Neural progenitor cell (in vitro differentiated cells): ENCODE data around the gene GMPR. TPM values are rescaled to one million over a fixed set of nuclear protein-coding genes. Genes with fewer than 3 reads are reported as not detected.

ENCODE experiments used
- DNase-seq: peaks from one replicate; pipeline ENCODE4 v3.0.0-alpha.2; 2016; ENCODE audit warnings: low spot score
- H2AFZ ChIP-seq: fragments of 200-600 bp; sonication (generic); replicated peaks from 2 replicates; pipeline ENCODE4 v1.6.1; 2016; ENCODE audit warnings: antibody characterized with exemption
- H3F3A ChIP-seq: fragments of 200-600 bp; sonication (generic); 2 replicates; pipeline ENCODE4 v1.6.1; 2016; ENCODE audit warnings: antibody characterized with exemption, low read depth
- H3K27ac ChIP-seq: fragments of 200-600 bp; sonication (generic); 2 replicates; pipeline ENCODE4 v1.5.1; 2016; ENCODE audit warnings: mild to moderate bottlenecking
- H3K27me3 ChIP-seq: fragments of 200-600 bp; sonication (generic); 2 replicates; pipeline ENCODE4 v1.6.1; 2016; ENCODE audit warnings: mild to moderate bottlenecking, moderate library complexity
- H3K36me3 ChIP-seq: fragments of 200-600 bp; sonication (generic); 2 replicates; pipeline ENCODE4 v1.5.1; 2016
- H3K4me1 ChIP-seq: fragments of 200-600 bp; sonication (generic); 2 replicates; pipeline ENCODE4 v1.6.1; 2016; ENCODE audit warnings: mixed run types
- H3K4me2 ChIP-seq: fragments of 200-600 bp; sonication (generic); 2 replicates; pipeline ENCODE4 v1.6.1; 2016
- H3K4me3 ChIP-seq: fragments of 200-600 bp; sonication (generic); 2 replicates; pipeline ENCODE4 v1.5.1; 2016
- H3K79me2 ChIP-seq: fragments of 200-600 bp; sonication (generic); 2 replicates; pipeline ENCODE4 v1.6.1; 2016; ENCODE audit warnings: low read depth
- H3K9ac ChIP-seq: fragments of 200-600 bp; sonication (generic); 2 replicates; pipeline ENCODE4 v1.6.1; 2016
- H3K9me3 ChIP-seq: fragments of 200-600 bp; sonication (generic); 2 replicates; pipeline ENCODE4 v1.5.1; 2016; ENCODE audit warnings: low read depth
- H4K20me1 ChIP-seq: fragments of 200-600 bp; sonication (generic); 2 replicates; pipeline ENCODE4 v1.6.1; 2016; ENCODE audit warnings: low read depth
- H3K27ac Mint-ChIP-seq: 3 replicates; pipeline ENCODE4 v1.8.0; 2021; ENCODE audit warnings: mixed read lengths
- H3K27me3 Mint-ChIP-seq: 2 replicates; pipeline ENCODE4 v1.8.0; 2022; ENCODE audit warnings: low read depth, mild to moderate bottlenecking, inconsistent platforms, moderate library complexity, mixed read lengths; ENCODE audit not compliant: insufficient read depth
- H3K36me3 Mint-ChIP-seq: 3 replicates; pipeline ENCODE4 v1.8.0; 2021; ENCODE audit warnings: mixed read lengths
- H3K4me1 Mint-ChIP-seq: 3 replicates; pipeline ENCODE4 v1.8.0; 2021; ENCODE audit warnings: mixed read lengths
- H3K4me3 Mint-ChIP-seq: 3 replicates; pipeline ENCODE4 v1.8.0; 2021; ENCODE audit warnings: mild to moderate bottlenecking, moderate library complexity, mixed read lengths
- H3K9me3 Mint-ChIP-seq: 3 replicates; pipeline ENCODE4 v1.8.0; 2020; ENCODE audit warnings: mixed read lengths
- EZH2 ChIP-seq: fragments of 200-600 bp; sonication (generic); IDR thresholded peaks from 2 replicates; pipeline ENCODE4 v1.6.1; 2017; ENCODE audit warnings: antibody characterized with exemption, mild to moderate bottlenecking, moderate library complexity
- EZH2phosphoT487 ChIP-seq: fragments of 200-600 bp; sonication (generic); IDR thresholded peaks from 2 replicates; pipeline ENCODE4 v1.6.1; 2017; ENCODE audit warnings: antibody characterized with exemption
- total RNA-seq: library from RNA; depleted of rRNA; stranded (reverse); fragments of >200 nt; gene quantifications from 2 replicates; pipeline ENCODE4 v1.2.3, GENCODE V29; 2015; ENCODE audit warnings: low replicate concordance
- TF ChIP-seq, protein P1 (sequence below): fragments of 200-600 bp; sonication (generic); IDR thresholded peaks from 2 replicates; pipeline ENCODE4 v1.5.1; 2017; ENCODE audit warnings: antibody characterized with exemption, mild to moderate bottlenecking

Gene GMPR
- total RNA-seq, 1 donor from 2014 or later = not detected

DNA sequence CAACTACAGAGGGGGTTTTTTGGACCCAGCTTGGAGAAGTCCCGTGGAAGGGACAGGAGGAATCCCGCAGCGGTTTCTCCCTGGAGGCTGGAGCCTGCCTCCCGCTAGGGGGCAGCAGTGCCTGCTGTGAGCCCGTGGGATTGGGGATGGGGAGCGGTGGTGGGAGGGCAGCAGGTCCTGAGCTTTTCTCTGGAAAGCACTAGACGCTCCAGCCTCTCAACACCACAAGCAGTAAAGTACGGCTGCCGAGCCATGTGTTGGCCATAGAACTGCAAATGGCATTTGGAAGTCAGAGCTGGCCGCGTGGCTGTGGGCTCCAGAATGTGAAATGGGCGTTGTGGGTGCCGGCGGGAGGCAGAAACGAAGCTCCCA is 47.8 kb downstream of the GMPR start:
- peak; percentile 81 for DNase-seq
- Histone ChIP-seq H3K4me3 (no peak overlapping the region), H4K20me1 (no peaks in the 10 kb centered on the region), H3K27ac (no peak overlapping the region), H3F3A (no peaks in the 10 kb centered on the region), H3K79me2 (no peaks in the 10 kb centered on the region), H2AFZ (peak overlapping the region; percentile 93), H3K4me2 (no peak overlapping the region), H3K36me3 (no peaks in the 10 kb centered on the region), H3K27me3 (no peaks in the 10 kb centered on the region), H3K4me1 (no peaks in the 10 kb centered on the region), H3K9me3 (no peaks in the 10 kb centered on the region), H3K9ac (no peak overlapping the region)
- Mint-ChIP-seq H3K36me3 (no peaks in the 10 kb centered on the region), H3K27me3 (no peaks in the 10 kb centered on the region), H3K9me3 (no peaks in the 10 kb centered on the region), H3K4me1 (peaks cover 6% of the 10 kb centered on the region), H3K4me3 (no peak overlapping the region), H3K27ac (no peak overlapping the region)
- no peak for TF ChIP-seq EZH2
- TF ChIP-seq, protein P1, sequence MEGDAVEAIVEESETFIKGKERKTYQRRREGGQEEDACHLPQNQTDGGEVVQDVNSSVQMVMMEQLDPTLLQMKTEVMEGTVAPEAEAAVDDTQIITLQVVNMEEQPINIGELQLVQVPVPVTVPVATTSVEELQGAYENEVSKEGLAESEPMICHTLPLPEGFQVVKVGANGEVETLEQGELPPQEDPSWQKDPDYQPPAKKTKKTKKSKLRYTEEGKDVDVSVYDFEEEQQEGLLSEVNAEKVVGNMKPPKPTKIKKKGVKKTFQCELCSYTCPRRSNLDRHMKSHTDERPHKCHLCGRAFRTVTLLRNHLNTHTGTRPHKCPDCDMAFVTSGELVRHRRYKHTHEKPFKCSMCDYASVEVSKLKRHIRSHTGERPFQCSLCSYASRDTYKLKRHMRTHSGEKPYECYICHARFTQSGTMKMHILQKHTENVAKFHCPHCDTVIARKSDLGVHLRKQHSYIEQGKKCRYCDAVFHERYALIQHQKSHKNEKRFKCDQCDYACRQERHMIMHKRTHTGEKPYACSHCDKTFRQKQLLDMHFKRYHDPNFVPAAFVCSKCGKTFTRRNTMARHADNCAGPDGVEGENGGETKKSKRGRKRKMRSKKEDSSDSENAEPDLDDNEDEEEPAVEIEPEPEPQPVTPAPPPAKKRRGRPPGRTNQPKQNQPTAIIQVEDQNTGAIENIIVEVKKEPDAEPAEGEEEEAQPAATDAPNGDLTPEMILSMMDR = peak; percentile 86

DNA sequence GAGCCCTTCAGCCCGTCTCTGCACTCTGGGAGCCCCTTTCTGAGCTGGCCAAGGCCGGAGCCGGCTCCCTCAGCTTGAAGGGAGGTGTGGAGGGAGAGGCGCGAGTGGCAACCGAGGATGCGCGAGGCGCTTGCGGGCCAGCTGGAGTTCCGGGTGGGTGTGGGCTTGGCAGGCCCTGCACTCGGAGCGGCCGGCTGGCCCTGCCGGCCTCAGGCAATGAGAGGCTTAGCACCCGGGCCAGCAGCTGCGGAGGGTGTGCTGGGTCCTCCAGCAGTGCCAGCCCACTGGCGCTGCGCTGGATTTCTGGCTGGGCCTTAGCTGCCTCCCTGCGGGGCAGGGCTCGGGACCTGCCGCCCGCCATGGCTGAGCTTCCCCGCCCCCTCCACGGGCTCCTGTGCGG is 49.8 kb downstream of the GMPR start:
- Mint-ChIP-seq H3K9me3 (no peaks in the 10 kb centered on the region), H3K27ac (no peak overlapping the region), H3K36me3 (no peaks in the 10 kb centered on the region), H3K27me3 (no peaks in the 10 kb centered on the region), H3K4me3 (no peak overlapping the region), H3K4me1 (peaks cover 6% of the 10 kb centered on the region)
- Histone ChIP-seq H3K79me2 (no peaks in the 10 kb centered on the region), H2AFZ (no peak overlapping the region), H3K4me3 (no peak overlapping the region), H3K9me3 (no peaks in the 10 kb centered on the region), H3K36me3 (no peaks in the 10 kb centered on the region), H4K20me1 (no peaks in the 10 kb centered on the region), H3K4me2 (no peak overlapping the region), H3F3A (no peaks in the 10 kb centered on the region), H3K27me3 (no peaks in the 10 kb centered on the region), H3K27ac (no peak overlapping the region), H3K9ac (no peak overlapping the region), H3K4me1 (no peaks in the 10 kb centered on the region)
- TF ChIP-seq EZH2phosphoT487 (no peak), EZH2 (no peak)
- TF ChIP-seq, protein P1 = no peak
- DNase-seq = no peak

DNA sequence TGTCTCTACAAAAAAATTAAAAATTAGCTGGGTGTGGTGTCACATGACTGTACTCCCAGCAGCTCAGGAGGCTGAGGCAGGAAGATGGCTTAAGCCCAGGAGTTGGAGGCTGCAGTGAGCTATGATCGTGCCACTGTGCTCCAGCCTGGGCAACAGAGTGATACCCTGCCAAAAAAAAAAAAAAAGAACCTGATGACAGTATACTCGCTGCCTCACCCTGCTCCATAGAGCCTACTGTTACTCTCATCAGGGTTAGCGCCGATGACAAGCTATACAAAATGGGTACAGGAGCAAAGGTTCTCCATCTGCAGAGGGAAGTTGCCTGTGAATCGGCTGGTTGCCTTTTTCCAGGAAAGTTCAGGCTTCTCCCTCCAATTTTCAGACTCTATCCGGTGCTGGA is 53.4 kb downstream of the GMPR start:
- no peak overlapping the region for H3K27ac ChIP-seq
- H3K27me3 ChIP-seq = no peaks in the 10 kb centered on the region
- H3K79me2 ChIP-seq = no peaks in the 10 kb centered on the region
- H4K20me1 ChIP-seq = no peaks in the 10 kb centered on the region
- no peak for DNase-seq
- H3K9ac ChIP-seq = no peak overlapping the region
- Mint-ChIP-seq H3K4me1 (peaks cover 6% of the 10 kb centered on the region), H3K27me3 (no peaks in the 10 kb centered on the region), H3K36me3 (peaks cover 2% of the 10 kb centered on the region), H3K9me3 (no peaks in the 10 kb centered on the region), H3K27ac (no peak overlapping the region), H3K4me3 (no peak overlapping the region)
- H3K9me3 ChIP-seq = no peaks in the 10 kb centered on the region
- peaks cover 3% of the 10 kb centered on the region for H3K4me1 ChIP-seq
- H2AFZ ChIP-seq = no peak overlapping the region
- no peaks in the 10 kb centered on the region for H3K36me3 ChIP-seq
- no peak overlapping the region for H3K4me3 ChIP-seq
- TF ChIP-seq EZH2phosphoT487 (no peak), EZH2 (no peak)
- TF ChIP-seq, protein P1 = no peak
- H3F3A ChIP-seq = no peaks in the 10 kb centered on the region
- H3K4me2 ChIP-seq = no peak overlapping the region

DNA sequence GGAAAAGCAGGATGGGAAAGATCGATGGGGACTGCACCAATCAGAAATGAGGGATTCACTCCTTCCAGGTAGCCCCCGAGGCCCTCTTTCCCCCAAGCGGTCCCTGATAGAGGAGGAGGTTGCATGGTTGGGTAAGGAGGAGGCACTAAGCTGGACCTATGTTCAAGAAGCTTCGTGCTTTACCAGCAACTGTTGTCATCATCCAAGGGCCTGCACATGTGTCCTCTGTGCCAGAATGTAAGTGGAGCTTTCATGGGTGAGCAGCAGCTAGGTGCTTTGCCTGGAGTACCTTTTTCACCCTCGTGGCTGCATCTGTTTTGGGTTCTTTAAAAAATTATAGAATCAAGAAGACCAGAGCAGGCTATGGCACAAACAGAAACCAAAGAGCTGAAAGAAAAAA is 54.0 kb downstream of the GMPR start:
- H3K27ac ChIP-seq = no peak overlapping the region
- DNase-seq = no peak
- TF ChIP-seq, protein P1 = no peak
- no peak for TF ChIP-seq EZH2
- no peak for TF ChIP-seq EZH2phosphoT487
- H3K27me3 Mint-ChIP-seq = no peaks in the 10 kb centered on the region
- H4K20me1 ChIP-seq = no peaks in the 10 kb centered on the region
- H3K4me3 ChIP-seq = no peak overlapping the region
- no peaks in the 10 kb centered on the region for H3K79me2 ChIP-seq
- no peak overlapping the region for H3K4me3 Mint-ChIP-seq
- no peak overlapping the region for H3K9ac ChIP-seq
- no peaks in the 10 kb centered on the region for H3K9me3 Mint-ChIP-seq
- H3F3A ChIP-seq = no peaks in the 10 kb centered on the region
- no peaks in the 10 kb centered on the region for H3K27me3 ChIP-seq
- H3K27ac Mint-ChIP-seq = no peak overlapping the region
- no peaks in the 10 kb centered on the region for H3K9me3 ChIP-seq
- H3K4me1 ChIP-seq = peaks cover 3% of the 10 kb centered on the region
- peaks cover 6% of the 10 kb centered on the region for H3K4me1 Mint-ChIP-seq
- no peak overlapping the region for H3K4me2 ChIP-seq
- H3K36me3 ChIP-seq = no peaks in the 10 kb centered on the region
- no peak overlapping the region for H2AFZ ChIP-seq
- H3K36me3 Mint-ChIP-seq = peaks cover 2% of the 10 kb centered on the region
